Suppressor macrophage (primary cell): ENCODE data around the gene SLC41A1.

Experiments
- DNase-seq, 4 experiments: peaks; one replicate each; pipeline ENCODE4 v3.0.0-alpha.2; 2020 to 2022

The SLC41A1 gene

GRCh38 chr1:205787287-205787916 lies 25.6 kb downstream of the SLC41A1 start:
- no peak for DNase-seq

DNA sequence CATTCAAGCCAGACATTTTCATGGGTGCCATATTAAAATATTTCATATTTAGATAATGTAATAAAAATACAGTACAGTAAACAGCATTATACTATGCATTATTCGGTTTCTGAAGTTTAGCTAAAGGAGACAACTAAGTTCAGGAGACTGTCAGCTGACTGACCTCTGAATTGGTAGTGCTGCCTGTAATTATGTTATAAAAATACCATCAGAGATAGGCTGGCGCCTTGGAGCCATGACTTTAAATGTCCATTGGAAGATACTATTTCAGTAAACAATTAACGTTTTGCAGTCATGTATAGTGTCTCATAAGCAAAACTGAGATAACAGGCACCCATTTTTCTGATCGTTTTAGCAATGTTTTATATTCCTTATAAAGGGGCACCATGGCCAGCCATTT lies 26.4 kb downstream of the SLC41A1 start:
- DNase-seq = no peak

DNA sequence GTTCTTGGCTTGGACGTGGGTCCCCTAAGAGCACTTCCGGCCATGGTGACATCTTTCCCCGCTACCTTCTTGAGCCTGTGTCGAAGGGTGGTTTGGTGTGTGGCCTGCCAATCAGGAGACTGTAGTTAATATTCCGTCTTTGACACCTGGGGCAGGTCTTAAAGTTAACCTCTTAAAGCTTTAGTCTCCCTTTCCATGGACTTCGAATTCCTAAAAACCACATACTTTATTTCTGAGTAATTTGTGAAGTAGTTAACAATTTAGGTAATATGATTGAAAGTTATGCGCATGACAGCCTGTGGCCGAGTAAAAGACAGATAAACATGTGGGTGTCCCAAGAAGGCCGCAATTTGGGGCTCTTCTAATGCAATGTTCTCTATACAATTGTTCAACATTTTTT lies 27.6 kb downstream of the SLC41A1 start:
- DNase-seq = no peak

DNA sequence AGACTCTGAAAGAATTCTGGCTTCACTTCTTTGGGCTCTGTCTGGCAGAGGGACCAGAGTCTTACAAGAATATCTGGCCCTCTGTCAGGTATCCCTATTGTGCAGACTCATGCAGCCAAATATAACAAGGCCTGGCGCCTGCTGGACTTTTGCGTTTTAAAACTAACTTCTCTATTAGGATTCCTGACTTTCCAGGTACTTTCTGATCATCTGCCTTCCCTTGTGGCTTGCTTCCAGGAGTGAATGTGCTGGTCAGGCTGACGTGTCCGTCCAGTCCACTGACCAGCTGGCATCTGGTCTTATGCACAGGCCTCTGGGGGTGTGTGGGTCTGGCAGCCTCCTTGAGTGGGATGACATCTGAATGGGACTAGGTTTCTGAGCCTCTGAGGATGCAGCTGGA lies 29.1 kb downstream of the SLC41A1 start:
- no peak for DNase-seq

- DNase-seq = no peak
These were observed 29.6 kb downstream of the SLC41A1 start for GRCh38 chr1:205783433-205783795.

GRCh38 chr1:205782627-205783432 lies 30.2 kb downstream of the SLC41A1 start:
- no peak for DNase-seq

- no peak for DNase-seq
These were observed 32.7 kb downstream of the SLC41A1 start for GRCh38 chr1:205780335-205780734.

DNA sequence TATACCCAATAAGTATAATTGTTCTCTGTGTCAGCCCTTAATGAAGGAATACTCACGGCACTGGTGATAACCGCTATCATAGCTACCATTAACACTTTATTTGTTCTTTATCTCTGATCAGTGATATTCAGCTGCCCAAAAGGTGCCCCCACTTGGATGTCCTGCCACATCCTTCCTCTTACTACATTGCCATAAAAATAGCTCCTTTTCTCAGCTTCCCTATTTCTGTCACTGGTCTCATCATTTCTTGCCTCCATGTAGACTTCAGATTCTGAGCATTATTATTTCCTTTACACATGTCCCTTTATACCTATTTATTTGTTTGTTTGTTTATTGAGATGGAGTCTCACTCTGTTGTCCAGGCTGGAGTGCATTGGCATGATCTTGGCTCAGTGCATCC lies 35.0 kb downstream of the SLC41A1 start:
- DNase-seq = peak; percentile 44 to 72 (median 59)

DNA sequence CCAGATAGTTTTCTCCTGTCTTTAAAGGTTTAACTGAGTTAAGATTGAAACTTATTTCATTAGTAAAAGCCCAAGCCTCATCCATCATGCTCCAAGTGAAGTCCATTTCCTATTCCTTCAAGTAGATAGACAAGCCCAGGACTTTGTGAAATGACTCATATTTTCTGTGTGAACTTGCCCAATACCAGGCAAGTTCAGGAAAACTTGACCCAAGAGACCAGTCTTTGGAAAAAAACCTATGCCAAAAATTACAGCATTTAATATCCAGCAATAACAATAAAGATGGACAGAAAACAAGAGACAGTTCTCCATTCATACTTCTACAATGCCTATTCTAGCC lies 37.3 kb downstream of the SLC41A1 start:
- peak; percentile 11 to 53 (median 22) for DNase-seq

DNA sequence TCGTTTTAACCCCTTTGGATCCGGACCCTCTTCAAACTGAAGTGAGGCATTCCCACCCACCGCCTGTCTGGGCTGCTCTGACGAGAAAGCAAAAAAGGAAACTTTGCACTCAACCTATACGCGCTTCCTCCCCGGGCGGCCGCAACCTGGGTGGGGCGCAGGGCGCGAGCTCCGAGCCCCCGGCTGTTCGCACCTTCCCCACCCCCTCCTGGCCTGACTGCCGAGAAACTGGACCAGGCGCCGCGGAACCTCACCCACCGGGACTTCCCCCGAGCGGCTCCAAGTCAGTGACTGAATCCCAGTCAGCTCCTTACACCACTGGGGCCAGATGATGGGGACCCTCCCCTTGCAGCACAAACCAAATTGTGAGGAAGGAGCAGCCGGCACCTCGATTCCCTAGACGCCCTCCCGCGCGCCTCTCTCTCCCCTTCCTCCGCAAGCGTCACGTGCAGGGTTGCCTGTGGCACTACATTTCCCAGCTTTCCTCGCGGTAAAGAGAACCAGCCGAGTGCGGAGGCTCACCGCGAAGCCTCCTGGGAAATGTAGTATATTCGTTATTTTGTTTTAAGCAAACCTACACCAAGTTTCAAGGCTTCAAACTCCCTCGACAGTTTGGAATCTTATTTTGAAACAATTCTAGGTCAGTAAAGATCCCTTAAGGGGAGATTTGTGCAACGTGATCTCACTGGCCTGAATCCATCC lies 37.8 kb downstream of the SLC41A1 start, which contains the start of gene RAB29:
Gene RAB29 (minus strand): TSS at position 468 of the 702 bp plus-strand sequence. CDS start 526 bp downstream, outside the sequence.
- DNase-seq = peak; percentile 83 to 92 (median 89)

DNA sequence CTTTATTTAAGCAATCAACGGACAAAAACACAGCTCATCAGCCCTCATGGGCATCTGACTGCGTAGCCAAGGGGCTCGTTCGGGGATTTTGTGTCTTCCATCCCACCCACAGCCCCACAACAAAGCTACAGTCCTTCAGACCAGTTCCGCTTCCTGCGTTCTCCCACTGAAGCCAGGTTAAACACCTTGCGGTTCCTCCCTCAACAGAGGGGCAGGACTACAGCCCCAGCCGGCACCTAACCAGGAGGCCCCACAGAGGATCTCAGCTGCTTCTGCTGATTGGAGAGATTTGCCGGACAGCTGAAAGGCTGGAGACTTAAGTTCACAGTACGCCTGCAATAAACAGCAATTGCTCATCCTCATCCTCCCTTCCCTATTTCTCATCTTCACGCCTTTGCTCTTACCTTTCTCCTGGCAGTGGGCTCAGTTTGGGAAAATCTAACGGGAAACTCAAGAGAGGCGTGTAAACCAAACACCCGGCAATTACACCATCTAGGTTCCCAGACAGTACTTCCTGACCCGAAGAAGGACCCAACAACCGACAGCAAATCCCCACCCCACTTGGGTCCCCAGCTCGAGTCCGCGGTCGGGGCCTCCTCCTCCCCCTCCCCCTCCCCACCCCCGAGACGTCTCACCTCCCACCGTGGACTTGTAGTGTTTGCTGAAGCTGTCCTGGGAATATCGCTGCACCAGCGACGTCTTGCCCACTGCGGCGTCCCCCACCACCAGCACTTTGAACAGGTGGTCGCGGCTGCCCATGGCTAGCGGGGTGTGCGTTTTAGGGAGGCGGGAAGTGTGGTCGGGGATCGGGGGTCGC lies 38.6 kb downstream of the SLC41A1 start:
- peak; percentile 13 to 41 (median 30) for DNase-seq

GRCh38 chr1:205772607-205773032 lies 40.4 kb downstream of the SLC41A1 start:
- DNase-seq = no peak

GRCh38 chr1:205770618-205771017 lies 42.4 kb downstream of the SLC41A1 start:
- DNase-seq = no peak

DNA sequence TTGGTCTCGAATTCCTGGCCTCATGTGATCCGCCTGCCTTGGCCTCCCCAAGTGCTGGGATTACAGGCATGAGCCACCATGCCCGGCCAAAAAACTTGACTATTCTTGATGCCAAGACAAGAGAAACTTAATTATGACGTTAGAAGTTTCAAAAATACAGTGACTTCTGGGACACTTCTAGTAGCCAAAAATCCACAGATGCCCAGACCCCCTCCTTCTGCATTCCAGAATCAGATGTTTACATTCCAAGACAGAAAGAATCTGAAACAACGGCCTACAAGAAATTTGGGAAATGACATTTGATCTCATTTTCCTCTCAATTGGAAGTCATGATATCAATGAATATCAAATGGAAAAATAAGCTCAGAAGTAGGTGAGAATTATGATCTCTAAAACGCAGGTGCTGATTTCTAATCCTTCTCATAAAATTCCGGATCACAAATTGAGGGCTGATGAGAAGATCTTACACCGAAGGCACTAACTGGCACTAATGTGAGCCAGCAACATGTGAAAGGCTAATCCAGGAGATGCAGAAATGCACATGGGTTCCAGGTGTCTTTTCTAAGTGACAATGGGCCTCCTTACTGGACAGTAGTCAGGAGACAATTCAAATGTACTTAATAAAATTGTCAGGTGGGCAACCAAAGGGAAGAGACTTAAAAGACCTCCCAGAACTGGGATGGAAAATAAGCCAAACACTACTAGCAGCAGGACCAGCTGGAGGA lies 43.2 kb downstream of the SLC41A1 start:
- no peak for DNase-seq

DNA sequence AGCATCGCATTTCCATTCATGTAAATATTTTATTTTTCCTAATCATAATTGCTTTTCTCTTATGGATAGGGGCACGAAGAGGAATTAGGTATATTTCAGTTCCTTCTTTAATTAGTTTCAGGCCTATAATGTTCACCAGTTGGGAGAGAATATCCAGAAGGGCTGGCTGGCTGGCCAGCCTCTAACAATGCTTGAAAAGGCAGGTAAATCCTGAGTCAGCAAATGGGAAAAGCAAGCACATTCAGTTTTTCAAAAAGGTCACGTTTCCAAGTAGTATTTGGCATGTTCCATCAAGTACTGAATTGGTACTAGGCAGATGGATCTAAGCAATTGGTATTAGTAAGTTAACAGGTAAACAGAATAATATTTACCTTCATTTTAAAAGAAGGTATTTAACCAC lies 45.8 kb downstream of the SLC41A1 start:
- DNase-seq = no peak

GRCh38 chr1:205766570-205766969 lies 46.4 kb downstream of the SLC41A1 start:
- DNase-seq = no peak

- no peak for DNase-seq
These were observed 47.0 kb downstream of the SLC41A1 start for GRCh38 chr1:205766038-205766437.

DNA sequence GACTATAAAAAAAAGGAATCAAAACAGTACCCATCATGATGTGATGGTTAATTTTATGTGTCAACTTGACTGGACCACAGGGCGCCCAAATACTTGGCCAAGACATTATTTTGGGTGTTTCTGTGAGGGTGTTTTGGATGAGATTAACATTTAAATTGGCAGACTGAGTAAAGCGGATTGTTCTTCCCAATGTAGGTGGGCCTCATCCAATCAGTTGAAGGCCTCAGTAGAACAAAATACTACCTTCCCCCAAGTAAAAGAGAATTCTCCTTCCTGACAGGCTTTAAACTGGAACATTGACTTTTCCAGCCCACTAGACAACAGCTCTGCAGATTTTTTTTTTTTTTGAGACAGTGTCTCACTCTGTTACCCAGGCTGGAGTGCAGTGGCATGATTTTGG lies 48.4 kb downstream of the SLC41A1 start:
- no peak for DNase-seq

DNA sequence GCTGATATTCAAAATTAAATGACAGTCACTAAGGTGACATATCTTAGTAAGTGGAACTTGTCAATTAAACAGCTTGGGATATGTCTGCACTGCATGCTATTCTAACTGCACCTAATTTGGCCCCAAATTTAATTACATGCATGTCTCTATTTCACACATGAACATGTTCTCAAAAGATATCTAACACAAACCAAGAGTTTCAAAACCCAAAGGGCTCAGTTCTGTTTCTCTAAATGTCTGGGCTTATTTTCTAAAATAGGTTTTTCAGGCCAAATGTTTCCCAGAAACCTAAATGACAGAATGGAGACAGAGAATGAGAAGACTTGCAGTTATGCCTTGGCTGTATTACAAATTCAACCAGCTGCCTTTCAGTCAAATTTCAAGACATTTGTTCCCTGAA lies 49.0 kb downstream of the SLC41A1 start:
- DNase-seq = no peak

- peak in 3 of 4 experiments; percentile 30 to 46 (median 44) for DNase-seq
These were observed 52.4 kb downstream of the SLC41A1 start for GRCh38 chr1:205760606-205761005.

DNA sequence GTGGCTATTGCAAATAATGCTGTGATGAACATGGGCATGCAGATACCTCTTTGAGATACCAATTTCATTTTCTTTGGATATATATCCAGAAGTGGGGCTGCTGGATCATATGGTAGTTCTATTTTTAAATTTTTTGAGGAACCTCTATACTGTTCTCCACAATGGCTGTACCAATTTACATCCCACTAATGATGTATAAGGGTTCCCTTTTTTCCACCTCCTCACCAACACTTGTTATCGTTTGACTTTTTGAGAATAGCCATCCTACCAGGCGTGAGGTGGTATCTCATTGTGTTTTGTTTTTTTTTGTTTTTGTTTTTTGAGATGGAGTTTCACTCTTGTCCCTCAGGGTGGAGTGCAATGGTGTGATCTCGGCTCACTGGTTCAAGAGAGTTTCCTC lies 56.4 kb downstream of the SLC41A1 start:
- DNase-seq = peak in 1 of 4 experiments; percentile 11

DNA sequence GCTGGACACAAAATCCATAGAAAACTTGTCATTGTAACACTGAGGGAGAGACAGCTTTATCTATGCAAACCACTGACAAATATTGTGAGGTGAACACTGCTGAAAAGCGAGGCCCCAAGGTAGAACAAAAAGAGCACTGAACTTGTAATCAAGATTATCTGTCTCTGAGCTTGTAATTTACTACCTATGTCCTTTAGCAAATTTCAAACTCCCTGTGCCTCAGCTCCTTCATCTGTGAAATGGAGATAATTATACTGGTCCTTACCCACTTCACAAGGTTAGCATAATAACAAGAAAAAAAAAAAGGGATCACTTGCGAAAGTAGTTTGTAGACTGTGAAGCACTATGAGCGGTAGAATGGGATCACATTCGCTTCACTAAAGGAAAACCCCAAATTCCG lies 58.1 kb downstream of the SLC41A1 start:
- no peak for DNase-seq
